Smooth muscle cell (in vitro differentiated cells): ENCODE measurements around the gene FTO. TPM values are rescaled to one million over a fixed set of nuclear protein-coding genes. Genes with fewer than 3 reads are reported as not detected.

Experiments used
- DNase-seq: peaks from one replicate; lab custom pipeline; 2025; ENCODE audit not compliant: unreplicated experiment; lab: John Stamatoyannopoulos, UW
- H2AFZ ChIP-seq: fragments of 200-600 bp; sonication (generic); 2 replicates; pipeline ENCODE4 v1.6.0; 2016; ENCODE audit warnings: antibody characterized with exemption, low read depth, mild to moderate bottlenecking
- H3F3A ChIP-seq: fragments of 200-600 bp; sonication (generic); 2 replicates; pipeline ENCODE4 v1.6.0; 2017; ENCODE audit warnings: antibody characterized with exemption, low read depth
- H3K27ac ChIP-seq: fragments of 200-600 bp; sonication (generic); 2 replicates; pipeline ENCODE4 v1.5.1; 2016; ENCODE audit warnings: low read depth, mild to moderate bottlenecking
- H3K27me3 ChIP-seq: fragments of 200-600 bp; sonication (generic); 2 replicates; pipeline ENCODE4 v1.6.1; 2016; ENCODE audit warnings: low read depth, mild to moderate bottlenecking
- H3K36me3 ChIP-seq: fragments of 200-600 bp; sonication (generic); 2 replicates; pipeline ENCODE4 v1.5.1; 2016; ENCODE audit warnings: low read depth
- H3K4me1 ChIP-seq: fragments of 200-600 bp; sonication (generic); 2 replicates; pipeline ENCODE4 v1.5.1; 2016; ENCODE audit warnings: low read depth
- H3K4me2 ChIP-seq: fragments of 200-600 bp; sonication (generic); 2 replicates; pipeline ENCODE4 v1.6.0; 2016; ENCODE audit warnings: mild to moderate bottlenecking
- H3K4me3 ChIP-seq: fragments of 200-600 bp; sonication (generic); 2 replicates; pipeline ENCODE4 v1.5.1; 2016; ENCODE audit warnings: mild to moderate bottlenecking
- H3K79me2 ChIP-seq: fragments of 200-600 bp; sonication (generic); 2 replicates; pipeline ENCODE4 v1.6.0; 2016; ENCODE audit warnings: low read depth, mild to moderate bottlenecking
- H3K9ac ChIP-seq: fragments of 200-600 bp; sonication (generic); 2 replicates; pipeline ENCODE4 v1.6.0; 2016; ENCODE audit warnings: low read depth
- H3K9me3 ChIP-seq: fragments of 200-600 bp; sonication (generic); replicated peaks from 2 replicates; pipeline ENCODE4 v1.5.1; 2016; ENCODE audit warnings: low read depth
- H4K20me1 ChIP-seq: fragments of 200-600 bp; sonication (generic); 2 replicates; pipeline ENCODE4 v1.6.0; 2016; ENCODE audit warnings: low read depth
- WGBS: methylation state at CpG from one replicate; pipeline ENCODE4 v1.1.7; 2016; ENCODE audit warnings: low lambda C conversion rate; 5-methylcytosine and 5-hydroxymethylcytosine counted together
- polyA plus RNA-seq: library from polyadenylated mRNA; unstranded; fragments of >200 nt; fragmentation: Nextera tagmentation; extraction: Ambion mirVana; gene quantifications from 2 replicates; pipeline ENCODE4 v1.2.1, GENCODE V29; 2016
- total RNA-seq: library from RNA; depleted of rRNA; stranded (reverse); fragments of >200 nt; gene quantifications from 2 replicates; pipeline ENCODE4 v1.2.3, GENCODE V29; 2014
- TF ChIP-seq, protein P1 (sequence below): fragments of 200-600 bp; sonication (generic); IDR thresholded peaks from 2 replicates; pipeline ENCODE4 v1.5.1; 2017; ENCODE audit warnings: borderline replicate concordance, mild to moderate bottlenecking, antibody characterized with exemption; ENCODE audit not compliant: insufficient read depth, poor library complexity, severe bottlenecking

The FTO gene
- total and polyA plus RNA-seq, 2 experiments from 2014 or later, result 81.1 to 89.9 TPM

DNA sequence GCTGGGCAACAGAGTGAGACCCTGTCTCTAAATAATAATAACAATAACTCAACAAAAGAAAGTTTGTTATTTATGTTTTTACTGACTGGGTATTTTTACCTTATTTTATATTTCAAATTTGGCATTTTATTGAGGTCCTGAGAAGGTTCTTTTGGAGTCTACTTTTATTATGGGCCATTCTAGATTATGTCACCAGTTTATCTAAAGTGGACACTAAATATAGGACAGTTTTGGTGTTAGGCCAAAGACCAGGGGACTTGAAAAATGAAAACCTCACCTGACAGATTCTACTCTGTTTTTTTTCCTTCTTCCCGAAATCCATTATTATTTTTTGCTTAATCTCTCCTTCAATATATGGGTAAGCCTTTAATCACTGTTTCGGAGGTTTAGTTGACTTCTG lies 8.1 kb downstream of the FTO start:
- WGBS, result 90% methylated on average over 2 of the region's 2 CpGs
- TF ChIP-seq, protein P1, sequence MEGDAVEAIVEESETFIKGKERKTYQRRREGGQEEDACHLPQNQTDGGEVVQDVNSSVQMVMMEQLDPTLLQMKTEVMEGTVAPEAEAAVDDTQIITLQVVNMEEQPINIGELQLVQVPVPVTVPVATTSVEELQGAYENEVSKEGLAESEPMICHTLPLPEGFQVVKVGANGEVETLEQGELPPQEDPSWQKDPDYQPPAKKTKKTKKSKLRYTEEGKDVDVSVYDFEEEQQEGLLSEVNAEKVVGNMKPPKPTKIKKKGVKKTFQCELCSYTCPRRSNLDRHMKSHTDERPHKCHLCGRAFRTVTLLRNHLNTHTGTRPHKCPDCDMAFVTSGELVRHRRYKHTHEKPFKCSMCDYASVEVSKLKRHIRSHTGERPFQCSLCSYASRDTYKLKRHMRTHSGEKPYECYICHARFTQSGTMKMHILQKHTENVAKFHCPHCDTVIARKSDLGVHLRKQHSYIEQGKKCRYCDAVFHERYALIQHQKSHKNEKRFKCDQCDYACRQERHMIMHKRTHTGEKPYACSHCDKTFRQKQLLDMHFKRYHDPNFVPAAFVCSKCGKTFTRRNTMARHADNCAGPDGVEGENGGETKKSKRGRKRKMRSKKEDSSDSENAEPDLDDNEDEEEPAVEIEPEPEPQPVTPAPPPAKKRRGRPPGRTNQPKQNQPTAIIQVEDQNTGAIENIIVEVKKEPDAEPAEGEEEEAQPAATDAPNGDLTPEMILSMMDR, result no peak
- H3K4me2 ChIP-seq, result no peak overlapping the region
- DNase-seq, result no peak
- peaks cover 91% of the 10 kb centered on the region for H3K79me2 ChIP-seq
- no peaks in the 10 kb centered on the region for H3K36me3 ChIP-seq
- no peak overlapping the region for H3K9ac ChIP-seq
- H3K4me3 ChIP-seq, result no peak overlapping the region
- peaks cover 10% of the 10 kb centered on the region for H3K4me1 ChIP-seq
- H3K27me3 ChIP-seq, result no peaks in the 10 kb centered on the region
- H4K20me1 ChIP-seq, result peaks cover 81% of the 10 kb centered on the region
- H3K27ac ChIP-seq, result no peak overlapping the region
- no peak overlapping the region for H2AFZ ChIP-seq
- H3F3A ChIP-seq, result no peaks in the 10 kb centered on the region
- no peaks in the 10 kb centered on the region for H3K9me3 ChIP-seq

DNA sequence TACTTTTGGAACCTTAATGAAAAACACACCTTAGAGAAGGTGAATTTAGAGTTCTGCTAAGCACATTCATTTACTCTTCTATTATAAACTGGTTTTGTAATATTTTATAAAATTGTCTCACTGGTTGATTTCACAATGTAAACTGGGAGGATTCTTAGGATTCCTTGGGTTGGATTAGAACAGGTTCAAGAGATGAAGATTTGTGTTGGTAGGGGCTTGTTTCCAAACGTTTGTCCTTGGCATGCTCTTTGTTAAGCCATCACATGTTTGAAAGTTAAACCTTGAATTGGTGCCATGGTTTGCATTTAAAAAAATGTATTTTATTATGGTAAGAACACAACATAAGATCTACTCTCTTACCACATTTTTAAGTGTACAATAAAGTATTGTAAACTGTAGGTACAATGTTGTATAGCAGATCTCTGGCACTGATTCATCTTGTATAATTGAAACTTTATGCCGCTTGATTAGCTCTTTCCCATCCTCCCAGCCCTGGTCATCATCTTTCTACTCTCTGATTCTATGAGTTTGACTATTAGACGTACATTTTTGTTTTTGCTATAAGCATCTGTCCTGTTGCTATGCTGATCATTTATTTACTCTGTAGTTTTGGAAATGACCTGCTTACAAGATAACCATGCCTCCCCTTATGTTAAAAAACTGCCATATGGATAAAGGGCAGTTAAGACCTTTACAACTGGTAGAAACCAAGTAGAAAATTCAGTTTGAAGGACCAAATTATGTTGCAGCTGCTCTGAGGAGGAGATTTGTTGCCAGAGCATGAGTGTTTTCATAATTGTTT lies 9.6 kb downstream of the FTO start:
- Histone ChIP-seq H3K9me3 (no peaks in the 10 kb centered on the region), H2AFZ (no peak overlapping the region), H3K4me2 (no peak overlapping the region), H3K79me2 (peaks cover 91% of the 10 kb centered on the region), H3K27me3 (no peaks in the 10 kb centered on the region), H3K36me3 (no peaks in the 10 kb centered on the region), H3K9ac (no peak overlapping the region), H4K20me1 (peaks cover 95% of the 10 kb centered on the region), H3K4me3 (no peak overlapping the region), H3K27ac (no peak overlapping the region), H3K4me1 (peaks cover 10% of the 10 kb centered on the region), H3F3A (no peaks in the 10 kb centered on the region)
- no peak for DNase-seq
- 76% methylated on average over 3 of the region's 3 CpGs for WGBS
- TF ChIP-seq, protein P1, result no peak

DNA sequence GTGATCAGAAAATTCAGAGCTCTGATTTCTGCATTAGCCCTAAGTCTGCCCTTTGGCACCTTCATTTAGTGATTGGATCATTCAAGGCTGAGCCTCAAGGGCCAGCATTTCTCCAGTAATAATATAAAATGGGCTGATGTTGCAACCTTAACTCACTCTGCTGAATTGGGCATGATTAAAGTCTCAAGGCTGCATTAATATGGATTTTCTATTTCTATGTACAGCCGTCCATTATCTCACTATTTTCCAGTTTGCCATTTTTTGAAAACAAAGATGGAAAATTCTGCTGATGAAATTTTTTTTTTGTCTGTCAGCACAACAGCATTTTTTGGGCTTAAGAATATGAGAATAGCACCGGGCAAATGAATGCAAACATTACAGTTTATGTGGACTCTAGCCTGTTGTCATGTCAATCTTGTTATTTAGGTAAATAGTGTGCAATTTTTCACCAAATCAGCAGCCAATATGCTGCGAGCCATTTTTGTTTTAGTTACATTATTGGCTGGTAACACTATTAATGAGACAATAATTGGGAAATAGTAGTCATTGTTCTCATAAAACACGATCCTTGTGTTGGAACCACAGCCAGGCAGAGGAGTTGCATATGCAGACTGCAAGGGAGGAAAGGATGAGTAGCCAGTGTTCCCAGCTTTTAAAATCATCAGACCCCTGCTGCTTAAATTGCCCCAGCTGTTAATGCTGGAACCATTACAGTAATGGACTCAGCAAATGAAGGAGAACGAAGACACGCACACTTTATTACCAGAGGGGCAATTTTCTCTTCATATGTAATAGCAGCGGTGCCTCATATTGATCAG lies 10.5 kb downstream of the FTO start:
- no peak overlapping the region for H2AFZ ChIP-seq
- DNase-seq, result no peak

More for the DNA sequence above, 10.5 kb downstream of the FTO start:
- no peak overlapping the region for H3K27ac ChIP-seq
- H3K9ac ChIP-seq, result no peak overlapping the region
- H3K9me3 ChIP-seq, result no peaks in the 10 kb centered on the region
- peaks cover 10% of the 10 kb centered on the region for H3K4me1 ChIP-seq
- H3F3A ChIP-seq, result no peaks in the 10 kb centered on the region
- WGBS, result 65% methylated on average over 7 of the region's 7 CpGs
- H4K20me1 ChIP-seq, result peaks cover 95% of the 10 kb centered on the region
- no peak overlapping the region for H3K4me3 ChIP-seq
- no peaks in the 10 kb centered on the region for H3K27me3 ChIP-seq
- H3K79me2 ChIP-seq, result peaks cover 90% of the 10 kb centered on the region
- TF ChIP-seq, protein P1, result no peak
- H3K4me2 ChIP-seq, result no peak overlapping the region
- H3K36me3 ChIP-seq, result no peaks in the 10 kb centered on the region
